Measurements from ENCODE around the gene HMOX2.

DNA sequence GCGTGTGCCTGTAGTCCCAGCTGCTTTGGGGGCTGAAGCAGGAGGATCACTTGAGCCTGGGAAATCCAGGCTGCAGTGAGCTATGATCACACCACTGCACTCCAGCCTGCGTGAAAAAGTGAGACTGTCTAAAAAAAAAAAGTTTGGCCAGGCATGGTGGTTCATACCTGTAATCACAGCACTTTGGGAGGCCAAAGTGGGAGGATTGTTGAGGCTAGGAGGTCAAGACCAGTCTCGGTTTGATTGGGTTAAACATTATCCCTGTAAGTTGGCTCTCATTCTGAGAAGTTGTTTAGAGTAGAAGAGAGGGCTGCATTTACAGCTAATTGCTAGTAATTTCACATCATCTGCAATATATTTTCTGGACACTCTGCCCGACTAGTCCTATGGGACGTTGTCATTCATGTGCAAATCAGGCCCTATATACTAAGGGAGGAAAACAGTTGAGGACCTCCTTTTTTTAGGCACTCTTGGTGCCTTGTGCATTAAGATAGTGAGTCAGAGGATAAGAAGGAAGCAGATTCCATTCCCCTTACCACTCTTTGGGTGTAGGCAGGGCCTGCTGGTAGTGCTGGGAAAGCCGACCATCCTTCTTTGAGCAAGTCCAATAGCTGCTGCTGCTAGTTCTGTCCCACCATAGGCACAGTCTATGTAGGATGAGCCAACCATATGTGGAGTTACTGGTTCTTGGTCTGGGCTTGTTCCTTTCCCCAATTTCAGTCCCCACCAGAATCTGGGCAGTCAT, 18.7 kb downstream of the HMOX2 start:
- TF ChIP-seq, protein P1, sequence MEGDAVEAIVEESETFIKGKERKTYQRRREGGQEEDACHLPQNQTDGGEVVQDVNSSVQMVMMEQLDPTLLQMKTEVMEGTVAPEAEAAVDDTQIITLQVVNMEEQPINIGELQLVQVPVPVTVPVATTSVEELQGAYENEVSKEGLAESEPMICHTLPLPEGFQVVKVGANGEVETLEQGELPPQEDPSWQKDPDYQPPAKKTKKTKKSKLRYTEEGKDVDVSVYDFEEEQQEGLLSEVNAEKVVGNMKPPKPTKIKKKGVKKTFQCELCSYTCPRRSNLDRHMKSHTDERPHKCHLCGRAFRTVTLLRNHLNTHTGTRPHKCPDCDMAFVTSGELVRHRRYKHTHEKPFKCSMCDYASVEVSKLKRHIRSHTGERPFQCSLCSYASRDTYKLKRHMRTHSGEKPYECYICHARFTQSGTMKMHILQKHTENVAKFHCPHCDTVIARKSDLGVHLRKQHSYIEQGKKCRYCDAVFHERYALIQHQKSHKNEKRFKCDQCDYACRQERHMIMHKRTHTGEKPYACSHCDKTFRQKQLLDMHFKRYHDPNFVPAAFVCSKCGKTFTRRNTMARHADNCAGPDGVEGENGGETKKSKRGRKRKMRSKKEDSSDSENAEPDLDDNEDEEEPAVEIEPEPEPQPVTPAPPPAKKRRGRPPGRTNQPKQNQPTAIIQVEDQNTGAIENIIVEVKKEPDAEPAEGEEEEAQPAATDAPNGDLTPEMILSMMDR (tag by site-specific recombination; IDR thresholded peaks at IDR 0.05) = no peak
- TF ChIP-seq ZBTB11 (tag by site-specific recombination; conservative IDR thresholded peaks at IDR 0.05; ENCODE audit: low read depth) (no peak), YY2 (tag by site-specific recombination; IDR thresholded peaks at IDR 0.05) (no peak), ZNF777 (tag by site-specific recombination; IDR thresholded peaks at IDR 0.05; ENCODE audit: borderline replicate concordance) (no peak), PATZ1 (tag by site-specific recombination; IDR thresholded peaks at IDR 0.05) (no peak), ATF2 (tag by site-specific recombination; IDR thresholded peaks at IDR 0.05; ENCODE audit: low read depth) (no peak), ZNF138 (tag by site-specific recombination; IDR thresholded peaks at IDR 0.05; ENCODE audit: borderline replicate concordance) (no peak), ZNF529 (tag by site-specific recombination; IDR thresholded peaks at IDR 0.05; ENCODE audit: insufficient replicate concordance) (no peak), BCL11A (tag by site-specific recombination; IDR thresholded peaks at IDR 0.05; ENCODE audit: low read depth) (no peak), ZNF776 (tag by site-specific recombination; IDR thresholded peaks at IDR 0.05; ENCODE audit: borderline replicate concordance) (no peak), TCF7L2 (IDR thresholded peaks at IDR 0.05; ENCODE audit: borderline replicate concordance, low read depth, low read length) (no peak), ZNF114 (tag by site-specific recombination; IDR thresholded peaks at IDR 0.05) (no peak)
- TF ChIP-seq, protein P2, sequence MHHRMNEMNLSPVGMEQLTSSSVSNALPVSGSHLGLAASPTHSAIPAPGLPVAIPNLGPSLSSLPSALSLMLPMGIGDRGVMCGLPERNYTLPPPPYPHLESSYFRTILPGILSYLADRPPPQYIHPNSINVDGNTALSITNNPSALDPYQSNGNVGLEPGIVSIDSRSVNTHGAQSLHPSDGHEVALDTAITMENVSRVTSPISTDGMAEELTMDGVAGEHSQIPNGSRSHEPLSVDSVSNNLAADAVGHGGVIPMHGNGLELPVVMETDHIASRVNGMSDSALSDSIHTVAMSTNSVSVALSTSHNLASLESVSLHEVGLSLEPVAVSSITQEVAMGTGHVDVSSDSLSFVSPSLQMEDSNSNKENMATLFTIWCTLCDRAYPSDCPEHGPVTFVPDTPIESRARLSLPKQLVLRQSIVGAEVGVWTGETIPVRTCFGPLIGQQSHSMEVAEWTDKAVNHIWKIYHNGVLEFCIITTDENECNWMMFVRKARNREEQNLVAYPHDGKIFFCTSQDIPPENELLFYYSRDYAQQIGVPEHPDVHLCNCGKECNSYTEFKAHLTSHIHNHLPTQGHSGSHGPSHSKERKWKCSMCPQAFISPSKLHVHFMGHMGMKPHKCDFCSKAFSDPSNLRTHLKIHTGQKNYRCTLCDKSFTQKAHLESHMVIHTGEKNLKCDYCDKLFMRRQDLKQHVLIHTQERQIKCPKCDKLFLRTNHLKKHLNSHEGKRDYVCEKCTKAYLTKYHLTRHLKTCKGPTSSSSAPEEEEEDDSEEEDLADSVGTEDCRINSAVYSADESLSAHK (tag by site-specific recombination; IDR thresholded peaks at IDR 0.05) = no peak

Data from HEK293 (cell line).